GM12891 (cell line): ENCODE measurements around the gene OR3A2.
"Not testable (repeated sequence)": the region's sequence is repeated elsewhere in the genome, so short reads cannot be mapped to it uniquely, and the experiment has no call there.

Experiments
- DNase-seq: peaks from one replicate; pipeline ENCODE4 v3.0.0; 2011; ENCODE audit warnings: low spot score; ENCODE audit not compliant: insufficient read length
- FAIRE-seq: peaks from 2 replicates; lab custom pipeline; 2011; peaks lifted over from hg19 to GRCh38; lab: Jason Lieb, UNC
- PAX5 ChIP-seq: IDR thresholded peaks from 2 replicates; pipeline ENCODE4 v1.6.1; 2011; ENCODE audit warnings: low read length, moderate library complexity, mild to moderate bottlenecking; ENCODE audit not compliant: insufficient read depth, severe bottlenecking
- POLR2A ChIP-seq: IDR thresholded peaks from 2 replicates; pipeline ENCODE4 v1.6.1; 2011; ENCODE audit warnings: low read depth, low read length, control low read depth
- POLR2AphosphoS5 ChIP-seq: IDR thresholded peaks from 2 replicates; pipeline ENCODE4 v1.6.1; 2011; ENCODE audit warnings: low read depth, low read length, control low read depth
- POU2F2 ChIP-seq: IDR thresholded peaks from 2 replicates; pipeline ENCODE4 v1.6.1; 2011; ENCODE audit warnings: low read depth, mild to moderate bottlenecking, control low read depth, low read length, moderate library complexity
- SPI1 ChIP-seq: IDR thresholded peaks from 2 replicates; pipeline ENCODE4 v1.6.1; 2011; ENCODE audit warnings: low read depth, low read length, control low read depth
- TAF1 ChIP-seq: IDR thresholded peaks from 2 replicates; pipeline ENCODE4 v1.6.1; 2011; ENCODE audit warnings: low read depth, low read length, control low read depth

OR3A2 gene

GRCh38 chr17:3298260-3298659, 87.8 kb downstream of the OR3A2 start, which contains the start of gene OR3A1:
OR3A1 (minus strand) TSS chr17:3298360; CDS start chr17:3292582, 5,778 bp downstream.
- DNase-seq (no peak), FAIRE-seq (no peak)
- TF ChIP-seq POLR2A (no peak), SPI1 (no peak), PAX5 (no peak), POLR2AphosphoS5 (no peak), POU2F2 (no peak), TAF1 (no peak)

GRCh38 chr17:3295632-3296031, 90.5 kb downstream of the OR3A2 start:
- TF ChIP-seq SPI1 (no peak), POLR2A (no peak), POU2F2 (no peak), TAF1 (no peak), POLR2AphosphoS5 (no peak), PAX5 (no peak)
- FAIRE-seq (no peak), DNase-seq (no peak)

GRCh38 chr17:3293548-3293947, 92.6 kb downstream of the OR3A2 start:
- FAIRE-seq, DNase-seq: not testable (repeated sequence)

- TF ChIP-seq POLR2A (no peak), POU2F2 (no peak), SPI1 (no peak), POLR2AphosphoS5 (no peak), TAF1 (no peak), PAX5 (no peak)
- no peak for DNase-seq
- no peak for FAIRE-seq
Observed at GRCh38 chr17:3282901-3283300, 103.2 kb downstream of the OR3A2 start.

- TF ChIP-seq POLR2AphosphoS5 (no peak), POU2F2 (no peak), PAX5 (no peak), POLR2A (no peak)
- FAIRE-seq (no peak), DNase-seq (no peak)
Observed at GRCh38 chr17:3276126-3276525, 110.0 kb downstream of the OR3A2 start.

- TF ChIP-seq PAX5 (no peak), POU2F2 (no peak), POLR2AphosphoS5 (no peak), SPI1 (no peak), TAF1 (no peak)
- FAIRE-seq: no peak
- DNase-seq: no peak
Observed at GRCh38 chr17:3271072-3271848, 114.8 kb downstream of the OR3A2 start.

- DNase-seq: no peak
- no peak for TF ChIP-seq POLR2A
- no peak for TF ChIP-seq POLR2AphosphoS5
- no peak for TF ChIP-seq POU2F2
- no peak for TF ChIP-seq TAF1
- TF ChIP-seq SPI1: no peak
- TF ChIP-seq PAX5: no peak
- FAIRE-seq: no peak
Observed at GRCh38 chr17:3260600-3260999, 125.5 kb downstream of the OR3A2 start.

GRCh38 chr17:3260163-3260562, 125.9 kb downstream of the OR3A2 start:
- no peak for TF ChIP-seq TAF1
- TF ChIP-seq PAX5: no peak
- no peak for TF ChIP-seq POU2F2
- no peak for TF ChIP-seq POLR2A
- TF ChIP-seq POLR2AphosphoS5: no peak
- TF ChIP-seq SPI1: no peak
- DNase-seq (no peak), FAIRE-seq (no peak)

- DNase-seq (no peak), FAIRE-seq (no peak)
- TF ChIP-seq TAF1: no peak
- TF ChIP-seq PAX5: no peak
- no peak for TF ChIP-seq SPI1
- TF ChIP-seq POLR2A: no peak
- no peak for TF ChIP-seq POU2F2
- TF ChIP-seq POLR2AphosphoS5: no peak
Observed at GRCh38 chr17:3256575-3256974, 129.5 kb downstream of the OR3A2 start.

- FAIRE-seq, DNase-seq: not testable (repeated sequence)
Observed at GRCh38 chr17:3249013-3249412, 137.1 kb downstream of the OR3A2 start.

- FAIRE-seq, DNase-seq: not testable (repeated sequence)
Observed at GRCh38 chr17:3244841-3245240, 141.3 kb downstream of the OR3A2 start.

GRCh38 chr17:3241044-3241443, 145.1 kb downstream of the OR3A2 start:
- not testable (repeated sequence) for FAIRE-seq, DNase-seq

- not testable (repeated sequence) for FAIRE-seq, DNase-seq
Observed at GRCh38 chr17:3238685-3239084, 147.4 kb downstream of the OR3A2 start.

- not testable (repeated sequence) for DNase-seq, FAIRE-seq
Observed at GRCh38 chr17:3232300-3232699, 153.8 kb downstream of the OR3A2 start.
